DOHH2 (cell line): ENCODE results near the gene HOXA6.

Source experiments
- EZH2phosphoT487 ChIP-seq: fragments of 200-600 bp; sonication (generic); IDR thresholded peaks from 2 replicates; pipeline ENCODE4 v1.6.1; 2017; ENCODE audit warnings: borderline replicate concordance, mild to moderate bottlenecking, antibody characterized with exemption, low read length, moderate library complexity, mixed read lengths
- TF ChIP-seq, protein P1 (sequence below): fragments of 200-600 bp; sonication (generic); IDR thresholded peaks from one replicate; pipeline ENCODE4 v1.5.1; 2014; ENCODE audit warnings: antibody characterized with exemption, mild to moderate bottlenecking, low read depth, low read length; ENCODE audit not compliant: poor library complexity, severe bottlenecking

DNA sequence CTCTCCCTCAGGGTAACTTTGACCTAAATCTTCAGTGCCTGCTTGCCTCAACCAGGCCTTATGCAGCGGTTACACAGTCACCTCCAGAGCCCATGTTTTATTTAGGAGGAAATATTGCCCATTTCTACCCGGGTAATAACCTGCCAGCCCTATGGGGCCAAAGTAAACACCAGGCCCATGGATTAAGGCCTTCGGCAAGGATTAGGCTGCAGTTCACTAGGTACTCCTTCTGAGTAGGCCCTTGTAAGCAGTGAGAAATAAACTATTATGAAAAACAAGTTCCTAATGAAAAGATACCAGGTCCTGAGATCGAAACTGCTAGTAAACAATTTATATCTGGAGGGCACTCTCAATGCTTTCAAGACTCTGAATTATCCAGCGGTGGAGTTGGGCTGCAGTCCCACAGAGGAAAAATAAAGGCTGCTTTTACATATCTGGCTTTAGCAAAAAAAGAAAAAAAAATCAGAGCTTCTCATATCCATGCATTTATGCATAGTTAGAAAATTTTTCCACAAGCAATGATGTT, 30.3 kb upstream of the HOXA6 start:
- TF ChIP-seq, protein P1, sequence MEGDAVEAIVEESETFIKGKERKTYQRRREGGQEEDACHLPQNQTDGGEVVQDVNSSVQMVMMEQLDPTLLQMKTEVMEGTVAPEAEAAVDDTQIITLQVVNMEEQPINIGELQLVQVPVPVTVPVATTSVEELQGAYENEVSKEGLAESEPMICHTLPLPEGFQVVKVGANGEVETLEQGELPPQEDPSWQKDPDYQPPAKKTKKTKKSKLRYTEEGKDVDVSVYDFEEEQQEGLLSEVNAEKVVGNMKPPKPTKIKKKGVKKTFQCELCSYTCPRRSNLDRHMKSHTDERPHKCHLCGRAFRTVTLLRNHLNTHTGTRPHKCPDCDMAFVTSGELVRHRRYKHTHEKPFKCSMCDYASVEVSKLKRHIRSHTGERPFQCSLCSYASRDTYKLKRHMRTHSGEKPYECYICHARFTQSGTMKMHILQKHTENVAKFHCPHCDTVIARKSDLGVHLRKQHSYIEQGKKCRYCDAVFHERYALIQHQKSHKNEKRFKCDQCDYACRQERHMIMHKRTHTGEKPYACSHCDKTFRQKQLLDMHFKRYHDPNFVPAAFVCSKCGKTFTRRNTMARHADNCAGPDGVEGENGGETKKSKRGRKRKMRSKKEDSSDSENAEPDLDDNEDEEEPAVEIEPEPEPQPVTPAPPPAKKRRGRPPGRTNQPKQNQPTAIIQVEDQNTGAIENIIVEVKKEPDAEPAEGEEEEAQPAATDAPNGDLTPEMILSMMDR: no peak
- TF ChIP-seq EZH2phosphoT487: no peak
